K562 (cell line): ENCODE results near the gene DPAGT1. TPM values are rescaled to one million over a fixed set of nuclear protein-coding genes. Genes with fewer than 3 reads are reported as not detected.

Experiments used
- HNRNPH1 ChIP-seq: fragments of 200-400 bp; formaldehyde crosslinking; optimal IDR thresholded peaks from 2 replicates; pipeline ENCODE3; 2017; ENCODE audit warnings: low read depth, mild to moderate bottlenecking, low read length, moderate library complexity
- MAFG ChIP-seq: fragments of 450-650 bp; conservative IDR thresholded peaks from 2 replicates; pipeline ENCODE4 v1.6.1; 2016; ENCODE audit warnings: missing genetic modification characterization, missing compliant biosample characterization
- PHB2 ChIP-seq: fragments of 450-650 bp; IDR thresholded peaks from 2 replicates; pipeline ENCODE4 v1.6.1; 2017; ENCODE audit warnings: low read depth
- SAP30 ChIP-seq: fragments of 200-600 bp; sonication (generic); IDR thresholded peaks from 2 replicates; pipeline ENCODE4 v1.6.1; 2012; ENCODE audit warnings: borderline replicate concordance, low read depth, mild to moderate bottlenecking, moderate library complexity, low read length, control low read depth, inconsistent platforms; ENCODE audit not compliant: insufficient read depth, poor library complexity, severe bottlenecking
- TEAD1 ChIP-seq, 2 experiments: fragments of 450-650 bp in 1 of 2; sonication (generic) in 1 of 2; formaldehyde crosslinking; IDR thresholded peaks; 2 replicates each; pipeline versions ENCODE4 v1.4.0 to v1.8.0; 2020 to 2022; ENCODE audit warnings: mild to moderate bottlenecking in 2 of 2, missing genetic modification reagents in 1 of 2
- ZC3H8 ChIP-seq: fragments of 450-650 bp; IDR thresholded peaks from 2 replicates; pipeline ENCODE4 v1.6.1; 2017
- ZFP91 ChIP-seq: sonication (generic); formaldehyde crosslinking; IDR thresholded peaks from 2 replicates; pipeline ENCODE4 v1.8.0; 2022; ENCODE audit warnings: mild to moderate bottlenecking, missing genetic modification reagents
- ZNF318 ChIP-seq, 2 experiments: fragments of 450-650 bp; IDR thresholded peaks; 2 replicates each; pipeline ENCODE4 v1.6.1; 2016; ENCODE audit warnings: mild to moderate bottlenecking in 2 of 2, borderline replicate concordance in 1 of 2, low read depth in 1 of 2, moderate library complexity in 1 of 2
- polyA plus RNA-seq, 8 experiments: library from polyadenylated mRNA; depleted of rRNA in 4 of 8; stranded (reverse) in 5 of 8; unstranded in 3 of 8; fragments of >200 nt; fragmentation: Nextera tagmentation in 2 of 8; fragmentation: Illumina TruSeq in 1 of 8; extraction: Ambion mirVana in 2 of 8; extraction: Trizol in 1 of 8; gene quantifications; 2 replicates each; pipeline versions ENCODE4 v1.2.1 to v1.2.3, GENCODE V29; 2011 to 2014; ENCODE audit warnings: inconsistent platforms in 1 of 8, missing spikeins in 1 of 8
- total RNA-seq, 7 experiments: library from RNA; depleted of rRNA in 6 of 7; stranded (reverse); fragments of >200 nt in 6 of 7; fragmentation: Illumina TruSeq in 2 of 7; extraction: Trizol in 2 of 7; gene quantifications; 2 replicates each; pipeline versions ENCODE4 v1.2.1 to v1.2.3, GENCODE V29; 2011 to 2021; ENCODE audit warnings: low replicate concordance in 1 of 7
- TF ChIP-seq, protein P1 (sequence below): fragments of 250-450 bp; sonication (Bioruptor Pico); IDR thresholded peaks from 2 replicates; pipeline ENCODE4 v1.8.0; 2021; ENCODE audit warnings: mild to moderate bottlenecking, moderate library complexity
- TF ChIP-seq, protein P2 (sequence below): fragments of 250-450 bp; sonication (Bioruptor Pico); IDR thresholded peaks from 2 replicates; pipeline ENCODE4 v1.5.0; 2020; ENCODE audit warnings: mild to moderate bottlenecking, borderline replicate concordance
- TF ChIP-seq, protein P3 (sequence below): fragments of 450-650 bp; IDR thresholded peaks from 2 replicates; pipeline ENCODE4 v1.6.1; 2016; ENCODE audit warnings: antibody characterized with exemption

DPAGT1 gene
- total and polyA plus RNA-seq, 9 of the 15 experiments (the other 6 are each of a cell fraction or from before 2014, with no cell fraction given), result 29.9 to 135 (median 85.0) TPM

- 0 out of 4 replicates have a peak, but pooled peaks of 1 of the 2 experiments have one; percentile 54 for TF ChIP-seq ZNF318 (IDR thresholded peaks at IDR 0.05; ENCODE audit: borderline replicate concordance in 1 of 2, low read depth in 1 of 2)
- TF ChIP-seq ZFP91 (CRISPR knock-in tag), result peak; percentile 99
- TF ChIP-seq, protein P1, sequence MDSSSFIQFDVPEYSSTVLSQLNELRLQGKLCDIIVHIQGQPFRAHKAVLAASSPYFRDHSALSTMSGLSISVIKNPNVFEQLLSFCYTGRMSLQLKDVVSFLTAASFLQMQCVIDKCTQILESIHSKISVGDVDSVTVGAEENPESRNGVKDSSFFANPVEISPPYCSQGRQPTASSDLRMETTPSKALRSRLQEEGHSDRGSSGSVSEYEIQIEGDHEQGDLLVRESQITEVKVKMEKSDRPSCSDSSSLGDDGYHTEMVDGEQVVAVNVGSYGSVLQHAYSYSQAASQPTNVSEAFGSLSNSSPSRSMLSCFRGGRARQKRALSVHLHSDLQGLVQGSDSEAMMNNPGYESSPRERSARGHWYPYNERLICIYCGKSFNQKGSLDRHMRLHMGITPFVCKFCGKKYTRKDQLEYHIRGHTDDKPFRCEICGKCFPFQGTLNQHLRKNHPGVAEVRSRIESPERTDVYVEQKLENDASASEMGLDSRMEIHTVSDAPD (CRISPR knock-in tag), result no peak
- TF ChIP-seq, protein P2, sequence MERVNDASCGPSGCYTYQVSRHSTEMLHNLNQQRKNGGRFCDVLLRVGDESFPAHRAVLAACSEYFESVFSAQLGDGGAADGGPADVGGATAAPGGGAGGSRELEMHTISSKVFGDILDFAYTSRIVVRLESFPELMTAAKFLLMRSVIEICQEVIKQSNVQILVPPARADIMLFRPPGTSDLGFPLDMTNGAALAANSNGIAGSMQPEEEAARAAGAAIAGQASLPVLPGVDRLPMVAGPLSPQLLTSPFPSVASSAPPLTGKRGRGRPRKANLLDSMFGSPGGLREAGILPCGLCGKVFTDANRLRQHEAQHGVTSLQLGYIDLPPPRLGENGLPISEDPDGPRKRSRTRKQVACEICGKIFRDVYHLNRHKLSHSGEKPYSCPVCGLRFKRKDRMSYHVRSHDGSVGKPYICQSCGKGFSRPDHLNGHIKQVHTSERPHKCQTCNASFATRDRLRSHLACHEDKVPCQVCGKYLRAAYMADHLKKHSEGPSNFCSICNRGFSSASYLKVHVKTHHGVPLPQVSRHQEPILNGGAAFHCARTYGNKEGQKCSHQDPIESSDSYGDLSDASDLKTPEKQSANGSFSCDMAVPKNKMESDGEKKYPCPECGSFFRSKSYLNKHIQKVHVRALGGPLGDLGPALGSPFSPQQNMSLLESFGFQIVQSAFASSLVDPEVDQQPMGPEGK (CRISPR knock-in tag), result 0 out of 2 replicates have a peak, but pooled peaks have one; percentile 51
- no peak for TF ChIP-seq MAFG (tag)
- no peak for TF ChIP-seq PHB2
- TF ChIP-seq, protein P3, sequence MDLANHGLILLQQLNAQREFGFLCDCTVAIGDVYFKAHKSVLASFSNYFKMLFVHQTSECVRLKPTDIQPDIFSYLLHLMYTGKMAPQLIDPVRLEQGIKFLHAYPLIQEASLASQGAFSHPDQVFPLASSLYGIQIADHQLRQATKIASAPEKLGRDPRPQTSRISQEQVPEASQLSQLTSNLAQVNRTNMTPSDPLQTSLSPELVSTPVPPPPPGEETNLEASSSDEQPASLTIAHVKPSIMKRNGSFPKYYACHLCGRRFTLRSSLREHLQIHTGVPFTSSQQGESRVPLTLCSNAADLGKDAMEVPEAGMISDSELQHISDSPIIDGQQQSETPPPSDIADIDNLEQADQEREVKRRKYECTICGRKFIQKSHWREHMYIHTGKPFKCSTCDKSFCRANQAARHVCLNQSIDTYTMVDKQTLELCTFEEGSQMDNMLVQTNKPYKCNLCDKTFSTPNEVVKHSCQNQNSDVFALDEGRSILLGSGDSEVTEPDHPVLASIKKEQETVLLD, result no peak
- TF ChIP-seq HNRNPH1, result no peak
- peak; percentile 88 for TF ChIP-seq SAP30
- TF ChIP-seq ZC3H8, result no peak
- TF ChIP-seq TEAD1 (CRISPR knock-in tag; IDR thresholded peaks at IDR 0.05), result peak; percentile 92 to 97
Observed at GRCh38 chr11:119101759-119102423, at the start of gene DPAGT1 (continued).
